Vagina (tissue), 2 donors: ENCODE results near the gene OR4D6. TPM values are rescaled to one million over a fixed set of nuclear protein-coding genes. Genes with fewer than 3 reads are reported as not detected.

Source experiments
- DNase-seq, 2 donors: peaks; one replicate each; pipeline ENCODE4 v3.0.0-alpha.2; 2017; ENCODE audit errors: extremely low spot score in 2 of 2
- H3K27ac ChIP-seq: fragments of 200-600 bp; sonication (generic); one replicate; pipeline ENCODE4 v1.5.1; 2019
- H3K27me3 ChIP-seq: fragments of 200-600 bp; sonication (generic); one replicate; pipeline ENCODE4 v1.5.1; 2019
- H3K36me3 ChIP-seq, 2 donors: fragments of 200-600 bp; sonication (generic); one replicate each; pipeline ENCODE4 v1.5.1; 2017 to 2019
- H3K4me1 ChIP-seq: fragments of 200-600 bp; sonication (generic); one replicate; pipeline ENCODE4 v1.5.1; 2019
- H3K4me3 ChIP-seq, 2 donors: fragments of 200-600 bp; sonication (generic); 1 replicate in 1 of 2; 2 replicates in 1 of 2; pipeline ENCODE4 v1.5.1; 2016 to 2019
- H3K9me3 ChIP-seq: fragments of 200-600 bp; sonication (generic); one replicate; pipeline ENCODE4 v1.5.1; 2019
- POLR2A ChIP-seq, 2 donors: fragments of 450-650 bp; IDR thresholded peaks; one replicate each; pipeline ENCODE4 v1.6.1; 2017; ENCODE audit warnings: antibody characterized with exemption in 2 of 2, mild to moderate bottlenecking in 2 of 2, moderate library complexity in 2 of 2
- POLR2AphosphoS5 ChIP-seq, 2 donors: sonication (generic); formaldehyde crosslinking; IDR thresholded peaks; one replicate each; pipeline ENCODE4 v1.9.0; 2017; ENCODE audit warnings: antibody characterized with exemption in 2 of 2, mild to moderate bottlenecking in 2 of 2, low read depth in 1 of 2; ENCODE audit not compliant: insufficient read depth in 1 of 2
- intact Hi-C: fragments of 100-400 bp; cut with DNase I; formaldehyde crosslinking; loops from one replicate; pipeline ENCODE4 v1.15.1; 2023
- total RNA-seq: library from RNA; depleted of rRNA; stranded (reverse); fragments of >200 nt; gene quantifications from one replicate; pipeline ENCODE4 v1.2.3, GENCODE V29; 2016
- TF ChIP-seq, protein P1 (sequence below), 3 experiments: fragments of 450-650 bp in 2 of 3; fragments of 200-600 bp in 1 of 3; sonication (generic) in 1 of 3; IDR thresholded peaks; one replicate each; pipeline ENCODE4 v1.5.1; 2017 to 2019; ENCODE audit warnings: antibody characterized with exemption in 3 of 3, mild to moderate bottlenecking in 2 of 3, moderate library complexity in 2 of 3

The OR4D6 gene
- not detected for total RNA-seq

DNA sequence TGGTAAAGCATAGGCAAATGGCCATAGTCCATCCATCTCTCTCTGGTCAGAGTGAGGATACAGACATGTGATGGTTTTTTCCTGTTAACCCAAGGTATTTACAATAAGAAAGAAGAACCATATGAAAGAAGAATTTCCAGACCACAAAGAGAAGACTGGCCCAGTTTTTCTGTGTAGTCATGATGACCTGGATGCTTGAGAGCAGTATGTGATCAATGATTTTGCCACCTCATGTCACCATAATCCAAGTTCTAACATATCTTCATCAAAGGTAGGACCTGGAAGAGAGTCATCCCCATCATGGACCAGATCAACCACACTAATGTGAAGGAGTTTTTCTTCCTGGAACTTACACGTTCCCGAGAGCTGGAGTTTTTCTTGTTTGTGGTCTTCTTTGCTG is at the start of gene OR4D6:
Gene OR4D6, plus strand, starts transcription at position 301 of the 400 bp plus-strand sequence. Its CDS starts 0 bp downstream, at position 301.
- DNase-seq, result no peak
- intact Hi-C loops, result no loop called here

DNA sequence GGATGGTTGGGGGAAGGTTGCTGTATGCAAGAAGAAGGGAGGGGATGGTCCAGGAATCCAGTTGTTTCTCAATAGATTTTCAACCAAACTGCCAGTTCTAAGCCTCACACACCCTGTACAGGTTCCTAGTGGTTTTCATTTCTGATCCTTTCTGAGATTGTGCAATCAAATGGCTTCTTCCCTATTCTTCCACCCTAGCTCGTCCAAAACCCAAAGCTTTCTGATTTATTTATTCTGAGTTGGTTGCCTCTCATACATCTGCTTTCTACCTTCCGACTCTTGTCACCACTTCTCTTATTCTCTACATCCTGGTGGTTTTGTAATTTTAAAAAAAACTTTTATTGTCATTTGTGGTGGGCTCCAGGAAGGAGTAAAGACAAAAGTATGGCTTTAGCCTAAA is 43.1 kb upstream of the OR4D6 start:
- Histone ChIP-seq H3K27ac (no peak overlapping the region), H3K27me3 (no peaks in the 10 kb centered on the region), H3K4me1 (no peaks in the 10 kb centered on the region), H3K4me3 (no peak overlapping the region), H3K36me3 (no peaks in the 10 kb centered on the region), H3K9me3 (no peaks in the 10 kb centered on the region)
- intact Hi-C loops, result no loop called here
- no peak for DNase-seq
- TF ChIP-seq POLR2A (IDR thresholded peaks at IDR 0.05) (no peak), POLR2AphosphoS5 (IDR thresholded peaks at IDR 0.05; ENCODE audit: insufficient read depth in 1 of 2, low read depth in 1 of 2) (no peak)
- TF ChIP-seq, protein P1, sequence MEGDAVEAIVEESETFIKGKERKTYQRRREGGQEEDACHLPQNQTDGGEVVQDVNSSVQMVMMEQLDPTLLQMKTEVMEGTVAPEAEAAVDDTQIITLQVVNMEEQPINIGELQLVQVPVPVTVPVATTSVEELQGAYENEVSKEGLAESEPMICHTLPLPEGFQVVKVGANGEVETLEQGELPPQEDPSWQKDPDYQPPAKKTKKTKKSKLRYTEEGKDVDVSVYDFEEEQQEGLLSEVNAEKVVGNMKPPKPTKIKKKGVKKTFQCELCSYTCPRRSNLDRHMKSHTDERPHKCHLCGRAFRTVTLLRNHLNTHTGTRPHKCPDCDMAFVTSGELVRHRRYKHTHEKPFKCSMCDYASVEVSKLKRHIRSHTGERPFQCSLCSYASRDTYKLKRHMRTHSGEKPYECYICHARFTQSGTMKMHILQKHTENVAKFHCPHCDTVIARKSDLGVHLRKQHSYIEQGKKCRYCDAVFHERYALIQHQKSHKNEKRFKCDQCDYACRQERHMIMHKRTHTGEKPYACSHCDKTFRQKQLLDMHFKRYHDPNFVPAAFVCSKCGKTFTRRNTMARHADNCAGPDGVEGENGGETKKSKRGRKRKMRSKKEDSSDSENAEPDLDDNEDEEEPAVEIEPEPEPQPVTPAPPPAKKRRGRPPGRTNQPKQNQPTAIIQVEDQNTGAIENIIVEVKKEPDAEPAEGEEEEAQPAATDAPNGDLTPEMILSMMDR (IDR thresholded peaks at IDR 0.05), result no peak

More for the DNA sequence above, at the start of gene OR4D6:
- H3K27ac ChIP-seq, result no peak within 1 kb of the TSS
- no peaks in the 10 kb centered on the region for H3K9me3 ChIP-seq
- TF ChIP-seq, protein P1 (IDR thresholded peaks at IDR 0.05), result no peak
- no peak for TF ChIP-seq POLR2AphosphoS5 (IDR thresholded peaks at IDR 0.05; ENCODE audit: insufficient read depth in 1 of 2, low read depth in 1 of 2)
- TF ChIP-seq POLR2A (IDR thresholded peaks at IDR 0.05), result no peak
- H3K4me1 ChIP-seq, result no peaks in the 10 kb centered on the region
- no peaks in the 10 kb centered on the region for H3K36me3 ChIP-seq
- H3K27me3 ChIP-seq, result no peaks in the 10 kb centered on the region
- H3K4me3 ChIP-seq, result no peak within 1 kb of the TSS

DNA sequence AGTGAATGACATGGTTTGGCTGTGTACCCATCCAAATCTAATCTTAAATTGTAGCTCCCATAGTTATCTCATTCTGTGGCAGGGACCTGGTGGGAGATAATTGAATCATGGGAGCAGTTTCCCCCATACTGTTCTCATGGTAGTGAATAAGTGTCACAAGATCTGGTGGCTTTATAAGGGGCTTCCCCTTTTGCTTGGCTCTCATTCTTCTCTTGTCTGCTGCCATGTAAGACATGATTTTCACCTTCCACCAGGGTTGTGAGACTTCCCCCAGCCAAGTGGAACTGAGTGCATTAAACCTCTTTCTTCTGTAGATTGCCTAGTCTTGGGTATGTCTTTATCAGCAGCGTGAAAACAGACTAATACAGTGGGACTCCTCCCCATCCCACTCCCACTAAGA is 41.6 kb upstream of the OR4D6 start:
- Histone ChIP-seq H3K27ac (no peak overlapping the region), H3K4me3 (no peak overlapping the region), H3K9me3 (no peaks in the 10 kb centered on the region), H3K36me3 (no peaks in the 10 kb centered on the region), H3K27me3 (no peaks in the 10 kb centered on the region), H3K4me1 (no peaks in the 10 kb centered on the region)
- TF ChIP-seq, protein P1 (IDR thresholded peaks at IDR 0.05), result no peak
- TF ChIP-seq POLR2A (IDR thresholded peaks at IDR 0.05) (no peak), POLR2AphosphoS5 (IDR thresholded peaks at IDR 0.05; ENCODE audit: insufficient read depth in 1 of 2, low read depth in 1 of 2) (no peak)
- DNase-seq, result no peak
- intact Hi-C loops, result no loop called here

GRCh38 chr11:59416613-59417012 is 40.1 kb upstream of the OR4D6 start:
- H3K27me3 ChIP-seq, result no peaks in the 10 kb centered on the region
- H3K4me3 ChIP-seq, result no peak overlapping the region
- DNase-seq, result no peak
- H3K4me1 ChIP-seq, result no peaks in the 10 kb centered on the region
- H3K36me3 ChIP-seq, result no peaks in the 10 kb centered on the region
- no peaks in the 10 kb centered on the region for H3K9me3 ChIP-seq
- no peak overlapping the region for H3K27ac ChIP-seq
- intact Hi-C loops, result no loop called here
- TF ChIP-seq, protein P1 (IDR thresholded peaks at IDR 0.05), result no peak
- TF ChIP-seq POLR2A (IDR thresholded peaks at IDR 0.05), result no peak
- no peak for TF ChIP-seq POLR2AphosphoS5 (IDR thresholded peaks at IDR 0.05; ENCODE audit: insufficient read depth in 1 of 2, low read depth in 1 of 2)

DNA sequence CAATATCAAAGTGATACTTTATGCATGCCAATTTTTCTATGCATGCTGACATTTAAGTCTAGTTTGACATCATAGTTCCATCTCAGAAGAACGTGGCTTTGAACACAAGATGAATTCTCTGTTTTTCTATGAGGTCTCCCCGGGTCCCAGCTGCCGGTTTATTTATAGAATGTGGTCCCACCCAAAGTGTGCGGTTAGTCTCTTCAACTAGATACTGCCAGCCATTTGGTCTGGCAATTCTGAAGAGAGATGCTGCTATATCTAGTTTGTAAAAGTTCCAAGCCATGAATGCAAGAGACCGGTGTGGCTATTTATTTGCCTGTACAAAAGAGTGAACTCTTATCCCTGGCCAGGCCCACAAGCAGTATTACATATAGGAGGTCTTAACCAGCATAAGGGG is 39.7 kb upstream of the OR4D6 start:
- Histone ChIP-seq H3K4me1 (no peaks in the 10 kb centered on the region), H3K27ac (no peak overlapping the region), H3K9me3 (no peaks in the 10 kb centered on the region), H3K36me3 (no peaks in the 10 kb centered on the region), H3K4me3 (no peak overlapping the region), H3K27me3 (no peaks in the 10 kb centered on the region)
- intact Hi-C loops, result no loop called here
- TF ChIP-seq POLR2AphosphoS5 (IDR thresholded peaks at IDR 0.05; ENCODE audit: insufficient read depth in 1 of 2, low read depth in 1 of 2) (no peak), POLR2A (IDR thresholded peaks at IDR 0.05) (no peak)
- TF ChIP-seq, protein P1 (IDR thresholded peaks at IDR 0.05), result no peak
- DNase-seq, result no peak
